ENCODE results near the gene MAPK1.
"Not testable (repeated sequence)": the region's sequence is repeated elsewhere in the genome, so short reads cannot be mapped to it uniquely, and the experiment has no call there.

The MAPK1 gene

DNA sequence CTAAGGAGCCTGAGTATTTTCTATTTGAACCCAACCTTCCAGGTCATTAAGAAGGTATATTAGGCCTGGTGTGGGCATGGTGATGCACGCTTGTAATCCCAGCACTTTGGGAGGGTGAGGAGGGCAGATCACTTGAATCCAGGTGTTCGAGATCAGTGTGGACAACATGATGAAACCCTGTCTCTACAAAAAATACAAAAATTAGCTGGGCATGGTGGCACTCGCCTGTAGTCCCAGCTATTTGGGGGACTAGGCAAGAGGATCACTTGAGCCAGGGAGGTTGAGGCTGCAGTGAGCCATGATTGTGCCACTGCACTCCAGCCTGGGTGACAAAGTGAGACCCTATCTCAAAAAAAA, 50.0 kb downstream of the MAPK1 start:
- DNase-seq, result not testable (repeated sequence)

DNA sequence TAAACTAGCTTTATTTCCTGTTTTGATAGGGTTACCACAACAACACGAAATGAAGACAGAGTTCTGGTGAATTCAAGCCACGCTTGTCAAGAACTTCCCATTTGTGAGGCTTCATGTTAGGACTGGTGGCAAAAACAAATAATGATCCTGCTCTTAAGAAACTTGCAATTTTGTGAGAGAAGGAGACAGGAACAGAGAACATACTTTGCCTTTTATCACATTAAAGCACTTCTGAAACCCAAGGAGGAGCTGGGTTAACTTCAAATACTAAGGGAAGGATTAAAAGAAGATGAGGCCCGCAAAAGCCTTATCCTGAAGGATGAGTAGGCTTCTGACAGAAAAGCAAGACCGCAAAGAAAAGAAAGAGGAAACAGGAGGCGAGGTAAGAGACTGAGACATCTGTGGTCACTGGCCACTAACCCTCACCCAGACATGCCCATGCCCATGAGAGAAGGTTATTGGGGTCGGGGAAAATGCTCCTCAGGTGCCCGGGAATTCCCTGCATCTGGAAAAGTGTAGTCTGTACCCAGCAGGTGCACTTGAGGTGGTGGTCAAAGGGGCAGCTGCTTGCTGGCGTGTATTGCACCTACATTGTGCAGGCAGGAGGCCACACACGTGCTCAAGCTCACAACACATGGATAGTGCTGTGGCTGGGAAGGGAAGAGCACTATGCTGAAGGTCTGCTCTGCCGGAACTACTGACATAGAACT, 50.5 kb downstream of the MAPK1 start:
- DNase-seq, result no peak

DNA sequence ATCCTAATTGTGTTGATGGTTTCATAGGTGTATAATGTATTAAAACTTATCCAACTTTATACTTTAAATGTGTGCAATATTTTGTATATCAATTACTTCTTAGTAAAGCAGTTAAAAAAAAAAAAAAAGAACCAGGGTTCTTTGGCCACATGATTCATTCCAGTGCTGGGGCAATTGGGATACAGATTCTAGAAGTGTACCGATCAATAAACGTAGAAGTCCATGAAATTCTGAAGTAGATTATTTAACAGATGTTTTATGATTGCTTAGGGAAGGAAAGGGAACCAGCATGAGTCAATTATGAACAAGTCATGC, 51.0 kb downstream of the MAPK1 start:
- no peak for DNase-seq

DNA sequence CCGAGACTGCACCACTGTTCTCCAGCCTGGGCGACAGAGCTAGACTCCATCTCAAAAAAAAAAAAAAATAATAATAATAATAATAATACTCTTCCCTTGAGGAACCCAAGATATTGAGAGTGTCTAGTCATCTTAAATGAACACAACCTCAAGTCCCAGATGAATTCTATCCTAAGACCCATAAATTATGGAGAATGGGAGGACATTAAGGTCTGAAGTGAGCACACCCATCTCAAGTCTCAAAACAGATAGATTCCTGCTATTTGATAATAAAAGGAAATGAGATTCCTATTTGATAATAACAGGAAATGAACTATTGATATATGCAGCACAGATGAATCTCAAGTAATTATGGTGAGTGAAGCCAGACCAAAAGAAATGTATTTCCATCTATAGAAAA, 51.5 kb downstream of the MAPK1 start:
- DNase-seq, result no peak

DNA sequence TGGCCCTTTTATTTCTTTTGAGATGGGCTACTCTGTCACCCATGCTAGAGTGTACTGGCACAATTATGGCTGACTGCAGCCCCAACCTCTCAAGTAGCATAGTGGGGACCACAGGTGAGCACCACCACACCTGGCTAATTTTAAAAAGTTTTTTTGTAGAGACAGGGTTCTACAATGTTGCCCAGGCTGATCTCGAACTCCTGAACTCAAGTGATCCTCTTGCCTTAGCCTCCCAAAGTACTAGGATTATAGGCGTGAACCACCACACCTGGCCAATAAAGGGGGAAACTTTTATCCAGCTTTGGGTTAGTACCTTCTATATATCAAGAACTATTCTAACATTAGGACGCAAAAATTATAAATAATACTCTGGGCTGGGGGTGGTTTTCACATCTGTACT, 52.1 kb downstream of the MAPK1 start:
- no peak for DNase-seq

DNA sequence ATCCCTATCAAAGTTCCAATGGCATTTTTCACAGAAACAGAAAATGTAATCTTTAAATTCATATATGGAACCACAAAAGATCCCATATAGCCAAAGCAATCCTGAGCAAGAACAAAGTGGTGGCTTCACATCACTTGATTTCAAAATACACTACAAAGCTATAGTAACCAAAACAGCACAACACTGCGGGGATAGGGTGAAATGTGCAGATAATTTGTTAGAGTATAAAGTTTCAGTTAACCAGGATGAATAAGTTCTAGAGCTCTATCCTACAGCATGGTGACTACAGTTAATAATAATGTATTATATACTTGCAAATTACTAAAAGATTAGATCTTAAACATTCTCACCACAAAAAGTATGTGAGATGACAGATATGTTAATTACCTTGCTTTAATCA, 55.5 kb downstream of the MAPK1 start:
- DNase-seq, result no peak

DNA sequence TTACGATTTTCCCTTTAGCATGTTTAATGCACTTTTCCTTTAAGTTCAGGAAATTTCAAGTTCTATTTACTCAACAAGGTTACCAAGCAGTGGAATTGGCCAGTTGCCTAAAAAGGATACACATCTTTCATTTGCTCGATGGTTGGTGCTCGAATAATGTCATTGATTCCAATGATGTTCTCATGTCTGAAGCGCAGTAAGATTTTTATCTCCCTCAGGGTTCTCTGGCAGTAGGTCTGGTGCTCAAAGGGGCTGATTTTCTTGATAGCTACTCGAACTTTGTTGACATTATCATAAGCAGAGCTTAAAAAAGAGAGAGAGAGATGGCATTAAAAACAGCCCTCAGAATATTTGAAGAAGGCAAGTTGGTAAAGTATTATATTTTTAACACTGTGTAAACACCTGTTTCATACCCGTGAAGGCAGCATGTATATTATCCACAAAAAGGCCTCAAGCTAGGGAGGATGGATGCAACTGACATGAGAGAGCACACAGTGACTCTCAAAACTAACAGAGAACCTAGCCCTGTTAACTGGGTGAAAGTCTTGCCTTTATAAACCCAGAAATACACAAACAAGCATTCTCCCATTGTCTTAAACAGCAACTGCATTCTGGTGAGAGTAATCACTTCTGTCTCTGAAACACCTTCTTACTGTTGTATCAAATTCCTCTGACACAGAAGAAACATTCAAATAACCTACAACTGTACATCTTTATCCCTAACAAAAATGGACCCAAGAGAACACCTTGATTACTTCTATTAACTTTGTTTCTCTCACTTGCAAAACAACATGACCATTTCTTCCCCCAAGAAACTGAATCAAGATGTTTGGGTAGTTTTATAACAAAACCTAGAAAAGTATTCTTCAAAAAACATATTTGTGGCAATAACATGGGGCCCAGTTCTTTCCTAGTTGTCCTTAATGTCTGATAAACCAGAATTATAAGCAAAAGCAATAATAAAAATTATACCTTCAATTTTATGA, 59.6 kb downstream of the MAPK1 start:
- DNase-seq, result peak; percentile 6

DNA sequence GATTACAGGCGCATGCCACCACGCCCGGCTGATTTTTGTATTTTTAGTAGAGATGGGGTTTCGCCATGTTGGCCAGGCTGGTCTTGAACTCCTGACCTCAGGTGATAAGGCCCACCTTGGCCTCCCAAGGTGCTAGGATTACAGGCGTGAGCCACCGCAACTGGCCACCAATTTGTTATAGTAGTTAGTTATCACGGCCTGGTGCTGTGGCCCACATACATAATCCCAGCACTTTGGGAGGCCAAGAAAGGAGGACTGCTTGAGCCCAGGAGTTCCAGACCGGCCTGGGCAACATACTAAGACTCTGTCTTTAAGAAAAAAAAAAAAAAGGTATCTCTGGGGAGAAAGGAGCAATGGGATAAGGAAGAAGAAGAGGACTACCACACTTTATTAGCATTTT, 62.1 kb downstream of the MAPK1 start:
- not testable (repeated sequence) for DNase-seq

DNA sequence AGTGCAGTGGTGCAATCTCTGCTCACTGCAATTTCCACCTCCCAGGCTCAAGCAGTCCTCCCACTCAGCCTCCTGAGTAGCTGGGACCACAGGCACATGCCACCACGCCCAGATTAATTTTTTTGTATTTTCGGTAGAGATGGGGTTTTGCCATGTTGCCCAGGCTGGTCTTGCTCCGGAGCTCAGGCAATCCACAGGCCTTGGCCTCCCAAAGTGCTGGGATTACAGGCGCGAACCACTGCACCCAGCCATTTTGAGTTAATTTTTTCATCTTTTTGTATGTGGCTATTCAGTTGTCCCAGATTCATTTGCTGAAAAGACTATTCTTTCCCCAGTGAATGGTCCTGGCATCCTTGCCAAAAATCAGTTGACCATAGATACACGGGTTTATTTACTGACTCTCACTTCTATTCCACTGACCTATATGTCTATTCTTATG, 63.6 kb downstream of the MAPK1 start:
- DNase-seq, result no peak

DNA sequence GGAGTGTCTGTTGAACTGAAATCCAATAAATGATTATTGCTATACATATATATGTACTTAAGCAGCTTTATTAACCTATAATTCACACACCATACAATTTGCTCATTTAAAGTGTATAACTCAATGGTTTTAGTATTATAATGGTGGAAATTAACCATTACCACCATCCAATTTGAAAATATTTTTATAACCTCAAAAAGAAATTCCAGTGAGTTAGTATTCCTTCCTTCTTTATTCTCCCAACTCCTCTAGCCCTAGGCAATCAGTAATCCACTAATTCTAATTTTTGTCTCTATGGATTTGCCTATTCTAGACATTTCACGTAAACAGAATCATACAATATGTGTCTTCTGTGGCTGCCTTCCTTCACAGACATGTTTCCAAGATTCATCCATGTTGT, 64.8 kb downstream of the MAPK1 start:
- no peak for DNase-seq

DNA sequence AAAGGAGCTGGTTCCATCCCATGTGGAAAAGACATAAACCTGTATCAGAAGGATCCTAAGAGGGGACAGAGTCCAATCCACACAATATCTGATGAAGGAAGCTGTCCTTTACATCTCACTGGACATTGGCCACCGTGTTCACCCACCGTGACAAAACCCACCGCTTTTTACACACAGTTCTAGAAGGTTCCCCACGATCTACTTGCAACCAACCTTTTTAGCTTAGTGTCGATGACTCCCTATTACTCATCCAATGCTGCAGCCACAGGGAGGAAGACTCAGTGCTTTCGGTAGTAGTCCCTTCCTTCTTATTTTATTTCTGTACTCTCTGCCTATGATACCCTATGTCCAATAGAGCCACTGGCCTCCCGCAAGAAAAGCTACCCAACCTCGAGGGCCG, 65.4 kb downstream of the MAPK1 start:
- no peak for DNase-seq

DNA sequence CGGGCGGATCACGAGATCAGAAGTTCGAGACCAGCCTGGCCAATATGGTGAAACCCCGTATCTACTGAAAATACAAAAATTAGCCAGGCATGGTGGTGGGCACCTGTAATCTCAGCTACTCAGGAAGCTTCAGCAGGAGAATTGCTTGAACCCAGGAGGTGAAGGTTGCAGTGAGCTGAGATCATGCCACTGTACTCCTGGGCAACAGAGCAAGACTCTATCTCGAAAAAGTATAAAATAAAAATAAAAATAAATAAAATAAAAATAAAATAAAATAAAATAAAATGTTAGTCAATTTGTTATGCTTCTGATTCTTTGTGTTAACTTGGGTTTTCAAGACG, 66.2 kb downstream of the MAPK1 start:
- not testable (repeated sequence) for DNase-seq

DNA sequence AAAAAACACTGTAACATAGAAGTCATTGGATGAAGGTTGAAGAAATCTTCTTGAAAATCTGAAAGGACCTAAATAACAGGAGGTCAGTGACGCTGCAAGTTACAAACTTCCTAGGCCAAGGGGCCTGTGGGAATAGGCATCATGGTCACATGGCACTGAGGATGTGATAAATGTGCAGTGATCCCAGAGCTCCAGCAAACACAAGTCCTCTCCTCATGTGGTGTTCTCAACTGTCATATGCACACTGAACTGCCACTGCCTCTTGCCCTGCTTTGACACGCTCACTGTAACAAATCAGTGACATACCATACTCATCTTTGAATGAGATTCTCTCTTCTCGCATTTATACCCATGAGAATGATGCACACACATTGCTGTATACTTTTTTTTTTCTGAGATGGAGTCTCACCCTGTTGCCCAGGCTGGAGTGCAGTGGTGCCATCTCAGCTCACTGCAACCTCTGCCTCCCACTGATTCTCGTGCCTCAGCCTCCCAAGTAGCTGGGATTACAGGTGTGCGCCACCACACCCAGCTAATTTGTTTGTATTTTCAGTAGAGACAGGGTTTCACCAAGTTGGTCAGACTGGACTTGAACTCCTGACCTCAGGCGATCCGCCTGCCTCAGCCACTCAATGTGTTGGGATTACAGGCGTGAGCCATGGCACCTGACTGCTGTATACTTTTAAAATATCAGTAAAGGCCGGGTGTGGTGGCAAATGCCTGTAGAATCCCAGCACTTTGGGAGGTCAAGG, 66.7 kb downstream of the MAPK1 start:
- no peak for DNase-seq

DNA sequence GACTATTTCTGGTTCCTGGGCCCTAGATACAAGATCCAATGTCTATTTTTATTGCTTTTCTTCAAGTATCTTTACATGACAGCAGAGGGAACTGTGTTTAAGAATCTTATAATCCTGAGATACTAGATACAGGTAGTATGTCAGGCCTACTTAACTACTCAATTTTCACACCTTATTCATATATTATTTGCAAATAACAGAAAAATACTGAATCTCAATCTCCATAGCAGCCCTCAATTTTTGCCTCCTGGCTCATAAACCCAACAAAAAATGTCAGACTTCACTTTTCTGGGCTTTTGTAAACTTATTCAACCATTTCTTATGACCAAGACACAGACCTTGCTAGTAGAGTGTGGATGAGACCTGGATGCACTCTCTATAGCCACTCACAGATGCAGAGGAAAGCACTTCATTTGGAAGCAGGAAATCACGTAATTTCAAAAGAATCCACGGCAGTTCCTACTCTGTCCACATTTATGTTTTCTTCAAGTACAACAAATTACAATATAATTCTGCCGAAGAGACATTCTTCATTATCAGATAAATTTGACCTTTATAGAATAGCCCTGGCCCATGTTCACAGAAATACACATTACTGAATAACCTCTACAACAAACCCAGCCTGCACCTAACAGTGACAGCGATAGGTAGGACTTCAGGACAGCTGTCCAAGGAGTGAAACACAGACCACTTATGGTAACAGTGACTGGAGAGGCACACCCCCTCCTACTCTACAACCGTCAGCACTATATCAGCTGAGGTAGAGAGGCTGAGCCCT, 69.8 kb downstream of the MAPK1 start:
- DNase-seq, result no peak

DNA sequence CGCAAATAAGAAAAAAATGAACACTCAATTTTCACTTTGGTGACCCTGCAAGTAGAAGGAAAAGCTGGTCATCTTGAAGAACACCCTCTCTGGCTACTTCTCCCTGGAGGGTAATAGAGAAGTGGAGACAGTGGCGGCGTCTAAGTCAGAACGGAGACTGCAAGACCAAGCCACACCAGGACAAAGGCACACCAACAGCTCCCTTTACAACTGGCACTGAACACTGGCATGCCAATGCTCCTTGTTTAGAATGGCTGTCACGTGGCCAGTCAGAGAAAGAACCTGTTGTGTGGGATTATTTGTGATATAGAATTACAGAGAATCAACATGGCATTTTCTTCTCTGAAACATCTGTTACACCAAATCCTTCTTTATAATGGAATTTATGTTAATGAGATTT, 70.6 kb downstream of the MAPK1 start:
- DNase-seq, result no peak

DNA sequence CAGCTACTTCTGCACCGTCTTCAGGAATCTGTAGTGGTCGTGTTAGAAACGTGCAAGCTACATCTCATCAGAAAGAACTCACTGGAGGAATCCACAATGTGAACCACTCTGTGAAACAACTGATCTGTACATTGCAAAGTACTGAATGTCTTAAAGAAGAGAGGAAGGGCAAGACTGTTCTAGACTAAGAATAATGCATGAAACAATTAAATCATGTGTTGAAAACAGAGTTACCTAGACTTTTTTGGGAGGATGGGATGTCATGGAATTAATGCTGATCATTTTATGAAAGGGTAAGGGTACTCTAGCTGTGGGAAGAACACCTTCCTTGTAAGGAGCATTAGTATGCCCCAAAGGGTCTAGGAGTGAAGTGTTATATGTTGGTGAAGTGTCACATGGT, 71.2 kb downstream of the MAPK1 start:
- DNase-seq, result no peak

DNA sequence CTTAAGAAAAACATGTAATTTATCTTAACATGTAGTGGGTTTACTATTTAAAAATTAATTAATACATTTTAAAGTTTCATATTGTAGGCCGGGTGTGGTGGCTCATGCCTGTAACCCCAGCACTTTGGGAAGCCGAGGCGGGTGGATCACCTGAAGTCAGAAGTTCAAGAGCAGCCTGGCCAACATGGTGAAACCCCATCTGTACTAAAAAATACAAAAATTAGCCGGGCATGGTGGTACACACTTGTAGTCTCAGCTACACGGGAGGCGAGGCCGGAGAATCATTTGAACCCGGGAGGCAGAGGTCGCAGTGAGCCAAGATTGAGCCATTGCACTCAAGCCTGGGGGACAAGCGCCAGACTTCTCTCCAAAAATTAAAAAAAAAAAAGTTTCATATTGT, 73.7 kb downstream of the MAPK1 start:
- not testable (repeated sequence) for DNase-seq

DNA sequence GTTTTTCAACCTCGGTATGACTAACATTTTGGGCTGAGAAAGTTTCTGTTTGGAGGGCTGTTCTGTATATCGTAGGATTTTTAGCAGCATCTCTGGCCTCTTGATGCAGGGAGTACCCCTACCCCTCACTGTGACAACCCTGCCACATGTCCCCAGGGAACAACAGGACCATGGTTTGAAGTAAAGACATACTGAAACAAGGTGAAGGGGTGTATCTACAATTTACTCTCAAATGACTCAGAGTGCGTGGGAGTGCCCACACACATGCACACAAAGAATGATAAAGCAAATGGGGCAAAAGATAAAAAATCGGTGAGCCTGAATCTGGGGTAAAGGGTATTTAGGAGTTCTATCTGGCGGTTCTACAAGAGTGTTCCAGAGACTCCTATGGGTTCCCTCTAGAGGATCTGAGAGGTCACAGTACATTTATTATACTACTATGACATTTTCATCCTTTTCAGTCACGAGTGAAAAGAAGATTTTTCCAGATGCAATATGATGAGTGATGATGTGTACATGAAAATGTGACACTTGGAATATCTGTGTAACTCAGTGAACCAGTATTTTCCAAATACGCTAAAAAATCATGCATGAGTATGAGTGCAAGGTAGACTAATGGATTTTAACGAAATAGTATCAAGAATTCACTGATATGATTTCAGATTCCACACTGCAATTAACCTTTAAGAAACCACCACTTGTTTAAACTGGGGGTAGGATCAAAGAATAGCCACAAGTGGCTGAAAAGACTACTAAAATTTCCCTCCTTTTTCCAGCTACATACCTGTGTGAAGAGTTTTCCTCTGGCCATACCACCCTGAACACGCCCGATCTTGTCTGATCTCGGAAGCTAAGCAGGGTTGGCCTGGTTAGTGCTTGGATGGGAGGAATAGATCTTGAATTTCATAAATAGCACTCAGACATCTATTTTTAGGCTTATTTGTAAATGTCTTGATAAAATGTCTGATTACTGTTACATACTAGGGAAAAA, 75.5 kb downstream of the MAPK1 start:
- no peak for DNase-seq

DNA sequence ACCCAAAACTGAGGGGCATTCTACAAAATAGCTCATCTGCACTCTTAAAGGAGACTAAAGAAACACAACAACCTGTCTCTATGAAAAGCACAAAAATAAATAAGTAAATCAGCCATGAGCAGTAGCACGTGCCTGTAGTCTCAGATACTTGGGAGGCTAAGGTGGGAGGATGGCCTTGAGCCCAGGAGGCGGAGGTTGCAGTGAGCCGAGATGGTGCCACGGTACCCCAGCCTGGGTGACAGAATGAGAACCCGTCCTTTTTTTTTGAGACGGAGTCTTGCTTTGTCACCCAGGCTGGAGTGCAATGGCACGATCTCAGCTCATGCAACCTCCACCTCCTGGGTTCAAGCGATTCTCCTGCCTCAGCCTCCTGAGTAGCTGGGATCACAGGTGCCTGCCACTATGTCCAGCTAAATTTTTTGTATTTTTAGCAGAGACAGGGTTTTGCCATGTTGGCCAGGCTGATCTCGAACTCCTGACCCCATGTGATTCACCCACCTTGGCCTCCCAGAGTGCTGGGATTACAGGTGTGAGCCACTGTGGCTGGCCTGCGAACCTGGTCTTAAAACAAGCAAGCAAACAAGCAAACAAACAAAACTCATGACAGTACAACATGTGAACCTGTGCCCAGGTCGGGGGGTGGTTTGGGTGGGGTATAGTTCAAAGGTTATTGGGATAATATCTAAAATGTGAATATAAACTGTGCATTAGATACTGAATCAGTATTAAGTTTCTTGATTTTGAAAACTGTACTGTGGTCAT, 76.4 kb downstream of the MAPK1 start:
- DNase-seq, result not testable (repeated sequence)

DNA sequence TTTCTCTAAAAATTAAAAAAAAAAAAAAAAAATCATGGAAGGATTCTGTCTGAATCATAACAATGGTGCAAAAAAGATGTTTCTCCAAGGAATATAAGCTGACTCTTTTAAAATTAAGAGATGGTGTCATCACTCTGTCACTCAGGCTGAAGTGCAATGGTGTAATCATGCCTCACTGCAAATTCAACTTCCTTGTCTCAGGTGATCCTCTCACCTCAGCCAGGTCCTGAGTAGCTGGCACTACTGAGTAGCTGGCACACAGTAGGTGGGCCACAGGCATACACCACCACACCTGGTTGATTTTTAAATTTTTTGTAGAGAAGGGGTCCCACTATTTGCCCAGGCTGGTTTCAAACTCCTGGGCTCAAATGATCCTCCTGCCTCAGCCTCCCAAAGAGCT, 77.1 kb downstream of the MAPK1 start:
- no peak for DNase-seq

DNA sequence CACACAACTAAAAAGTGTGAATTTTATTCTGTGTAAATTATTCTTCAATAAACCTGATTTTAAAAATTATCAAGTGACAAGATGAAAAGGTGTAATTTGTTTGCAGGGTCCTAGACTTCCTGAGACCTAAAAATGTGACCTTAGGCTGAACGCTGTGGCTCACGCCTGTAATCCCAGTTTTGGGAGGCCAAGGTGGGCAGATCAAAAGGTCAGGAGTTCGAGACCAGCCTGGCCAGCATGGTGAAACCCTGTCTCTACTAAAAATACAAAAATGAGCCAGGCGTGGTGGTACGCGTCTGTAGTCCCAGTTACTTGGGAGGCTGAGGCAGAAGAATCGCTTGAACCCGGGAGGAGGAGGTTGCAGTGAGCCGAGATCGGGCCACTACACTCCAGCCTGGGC, 79.9 kb downstream of the MAPK1 start:
- DNase-seq, result not testable (repeated sequence)
